ENCODE data around the gene RHOBTB1. TPM values are rescaled to one million over a fixed set of nuclear protein-coding genes. Genes with fewer than 3 reads are reported as not detected.

RHOBTB1 gene
- total RNA-seq, 2 experiments from 2014 or later, result 0.04 to 0.21 TPM

DNA sequence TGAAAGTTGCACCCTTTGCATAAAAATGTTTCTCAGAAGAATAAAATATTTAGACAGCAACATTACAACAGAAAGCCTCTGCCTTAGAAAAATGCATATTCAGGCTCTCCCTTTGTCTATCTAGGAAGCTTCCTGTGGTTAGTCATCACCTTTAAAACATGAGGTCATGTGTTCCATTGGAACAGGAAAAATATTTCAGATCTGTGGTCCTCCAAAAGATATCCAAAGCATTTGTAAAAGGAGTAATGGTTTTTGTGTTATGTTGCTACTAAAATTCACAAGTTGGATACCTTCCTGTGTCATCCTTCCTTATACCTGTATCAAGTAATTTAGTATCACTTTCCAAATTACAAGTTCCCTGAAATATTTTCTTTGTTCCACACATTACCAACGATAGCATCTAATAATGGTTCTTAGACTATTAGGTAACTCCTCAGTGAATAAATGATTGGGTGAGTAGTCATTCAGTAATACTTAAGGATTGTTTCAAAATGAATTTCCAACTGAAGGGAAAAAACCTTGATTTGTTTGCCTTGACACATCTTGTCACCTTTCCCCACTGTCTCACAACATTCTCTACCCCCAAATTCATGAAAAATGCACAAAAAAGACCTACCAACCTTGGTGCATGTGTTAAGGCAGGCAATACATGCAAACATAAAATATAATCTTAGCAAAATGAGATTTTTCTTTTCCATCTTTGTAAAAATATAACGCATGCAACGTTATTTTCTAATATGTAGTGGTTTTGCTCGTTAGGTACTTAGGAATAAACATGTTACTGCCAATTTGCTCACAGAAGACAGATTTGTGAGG lies 19.7 kb upstream of the RHOBTB1 start:
- peaks cover 31% of the 10 kb centered on the region for H3K4me1 Mint-ChIP-seq
- no peak overlapping the region for H3K27ac Mint-ChIP-seq
- ChIA-PET POLR2A (no interaction called here), CTCF (interaction anchor here (0.6 to 1.7 kb wide), 4 partner anchors 12 to 576 kb away, joined by 3 to 7 read pairs (median 5); no protein-coding TSS in a partner anchor)
- no peak overlapping the region for H3K4me3 Mint-ChIP-seq
- DNase-seq, result no peak
- peak; percentile 48 for ATAC-seq
- H3K27me3 Mint-ChIP-seq, result peaks cover 6% of the 10 kb centered on the region
- no peaks in the 10 kb centered on the region for H3K36me3 Mint-ChIP-seq (ENCODE audit: low read depth)
- intact Hi-C loops (cut with DNase I, micrococcal nuclease), result loop anchor here (1.0 to 10.0 kb wide), 5 partner anchors 21 to 859 kb away; no protein-coding TSS in a partner anchor
- no peaks in the 10 kb centered on the region for H3K9me3 Mint-ChIP-seq (ENCODE audit: low read depth)

DNA sequence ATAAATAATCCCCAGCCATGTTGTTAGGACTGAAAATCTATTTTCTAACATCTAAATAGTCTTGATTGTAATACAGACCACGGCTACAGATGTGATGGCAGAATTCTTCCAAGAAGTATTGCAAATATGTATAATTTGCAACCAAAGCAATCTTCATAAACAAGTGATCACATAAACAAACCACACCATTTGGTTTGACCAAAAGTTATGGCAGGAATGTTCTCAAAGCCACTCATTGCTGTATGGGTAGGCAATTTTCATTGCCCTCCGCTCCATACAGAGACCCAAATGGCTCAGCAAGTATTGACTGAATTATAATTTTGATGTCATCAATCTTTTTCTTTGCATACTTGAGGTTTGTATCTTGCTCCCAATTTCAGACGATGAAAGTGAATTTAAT lies 19.0 kb upstream of the RHOBTB1 start:
- Mint-ChIP-seq H3K36me3 (ENCODE audit: low read depth) (no peaks in the 10 kb centered on the region), H3K4me1 (peaks cover 24% of the 10 kb centered on the region), H3K9me3 (ENCODE audit: low read depth) (no peaks in the 10 kb centered on the region), H3K27me3 (peaks cover 6% of the 10 kb centered on the region), H3K27ac (no peak overlapping the region), H3K4me3 (no peak overlapping the region)
- ATAC-seq (no peak), DNase-seq (no peak)
- ChIA-PET CTCF (no interaction called here), POLR2A (no interaction called here)
- intact Hi-C loops (cut with DNase I, micrococcal nuclease), result loop anchor here (2.0 to 10.0 kb wide), 3 partner anchors 20 to 858 kb away; no protein-coding TSS in a partner anchor

DNA sequence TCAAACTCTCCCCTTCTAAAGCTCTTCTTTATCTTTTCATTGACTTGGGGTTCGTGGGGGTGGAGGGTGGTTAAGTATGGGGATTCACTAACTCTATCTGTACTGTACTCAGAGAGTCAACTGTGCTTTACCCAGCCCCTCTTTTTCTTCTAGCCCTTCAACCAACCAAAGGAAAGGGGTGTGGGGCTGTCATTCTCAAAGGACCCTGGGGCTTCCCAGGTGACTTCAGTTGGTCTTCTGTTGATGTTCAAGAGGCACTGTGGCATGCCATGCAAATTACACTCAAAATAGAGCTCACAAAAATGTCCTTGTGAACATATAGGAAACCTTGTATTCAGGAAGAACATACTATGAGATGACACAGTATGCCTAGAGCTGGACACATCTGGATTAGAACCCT lies 16.9 kb upstream of the RHOBTB1 start:
- ATAC-seq, result no peak
- Mint-ChIP-seq H3K9me3 (ENCODE audit: low read depth) (no peaks in the 10 kb centered on the region), H3K27ac (no peak overlapping the region), H3K27me3 (peaks cover 3% of the 10 kb centered on the region), H3K4me1 (peaks cover 12% of the 10 kb centered on the region), H3K36me3 (ENCODE audit: low read depth) (no peaks in the 10 kb centered on the region), H3K4me3 (no peak overlapping the region)
- intact Hi-C loops (cut with DNase I, micrococcal nuclease), result loop anchor here in 1 of 2 experiments (5.0 to 10.0 kb wide), 2 partner anchors 321 to 856 kb away; no protein-coding TSS in a partner anchor
- ChIA-PET POLR2A (interaction anchor here (0.9 kb wide), 1 partner anchor 164 kb away, joined by 5 read pairs; no protein-coding TSS in a partner anchor), CTCF (interaction anchor here (0.8 to 2.1 kb wide), 4 partner anchors 18 to 144 kb away, joined by 3 to 11 read pairs (median 4); no protein-coding TSS in a partner anchor)
- no peak for DNase-seq

DNA sequence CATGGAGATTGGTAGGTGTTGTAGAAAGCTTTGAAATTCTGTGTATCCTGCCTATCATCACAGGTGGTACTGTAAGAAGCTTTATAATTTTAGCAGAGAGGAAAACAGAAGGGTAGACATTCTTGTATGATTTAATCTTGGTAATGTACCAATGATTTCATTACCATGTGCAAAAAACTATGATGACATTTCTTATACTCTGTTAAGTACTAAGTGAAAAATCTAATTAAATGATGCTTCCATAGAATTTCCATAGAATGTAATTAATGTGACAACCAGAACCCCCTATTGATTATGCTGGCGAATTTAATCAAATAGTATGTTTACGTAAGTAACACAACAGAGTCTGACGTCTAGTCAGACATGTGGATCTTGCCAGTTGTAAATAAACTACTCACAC lies 16.0 kb upstream of the RHOBTB1 start:
- ChIA-PET CTCF (interaction anchor here (2.0 to 2.1 kb wide), 2 partner anchors 17 to 143 kb away, joined by 5 to 11 read pairs; no protein-coding TSS in a partner anchor), POLR2A (no interaction called here)
- H3K27me3 Mint-ChIP-seq, result peaks cover 4% of the 10 kb centered on the region
- H3K9me3 Mint-ChIP-seq (ENCODE audit: low read depth), result no peaks in the 10 kb centered on the region
- no peak overlapping the region for H3K4me3 Mint-ChIP-seq
- ATAC-seq (no peak), DNase-seq (no peak)
- no peaks in the 10 kb centered on the region for H3K36me3 Mint-ChIP-seq (ENCODE audit: low read depth)
- intact Hi-C loops (cut with DNase I, micrococcal nuclease), result loop anchor here in 1 of 2 experiments (5.0 to 10.0 kb wide), 2 partner anchors 322 to 855 kb away; no protein-coding TSS in a partner anchor
- peaks cover 12% of the 10 kb centered on the region for H3K4me1 Mint-ChIP-seq
- no peak overlapping the region for H3K27ac Mint-ChIP-seq

DNA sequence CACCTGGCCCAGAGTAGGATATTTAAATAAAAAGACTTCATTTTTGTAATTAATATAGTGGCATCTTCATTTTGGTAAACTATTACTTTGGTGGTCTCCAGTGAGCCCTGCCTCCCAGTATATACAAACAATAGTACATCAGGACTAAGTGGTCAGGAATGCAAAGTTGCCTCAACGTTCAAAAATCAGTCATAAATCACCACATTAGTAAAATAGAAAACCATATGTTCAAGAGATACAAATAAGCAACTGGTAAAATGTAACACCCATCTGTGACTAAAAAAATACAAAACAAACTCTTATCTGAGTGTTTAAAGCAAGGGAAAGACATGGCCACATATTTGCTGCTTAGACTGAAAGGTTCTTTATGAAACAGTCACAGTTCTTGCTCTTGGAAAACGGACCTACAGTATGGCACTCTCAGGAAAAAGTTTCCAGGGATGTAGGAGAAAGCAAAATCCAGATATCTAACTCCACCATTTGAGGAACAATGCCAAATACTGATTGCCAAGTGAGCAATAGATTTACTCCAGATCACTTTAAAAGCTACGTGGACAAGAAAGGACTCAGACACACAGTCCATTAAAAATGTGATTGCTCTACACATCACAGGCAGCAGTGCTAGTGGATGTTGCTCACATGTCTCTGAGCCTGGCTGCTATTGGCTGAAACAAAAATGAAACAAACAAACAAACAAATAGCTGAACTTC lies 15.1 kb upstream of the RHOBTB1 start:
- Mint-ChIP-seq H3K9me3 (ENCODE audit: low read depth) (no peaks in the 10 kb centered on the region), H3K36me3 (ENCODE audit: low read depth) (no peaks in the 10 kb centered on the region), H3K4me3 (no peak overlapping the region), H3K27ac (no peak overlapping the region), H3K4me1 (peaks cover 9% of the 10 kb centered on the region), H3K27me3 (peaks cover 6% of the 10 kb centered on the region)
- ChIA-PET CTCF (no interaction called here), POLR2A (no interaction called here)
- ATAC-seq (no peak), DNase-seq (no peak)
- intact Hi-C loops (cut with DNase I, micrococcal nuclease), result no loop called here

DNA sequence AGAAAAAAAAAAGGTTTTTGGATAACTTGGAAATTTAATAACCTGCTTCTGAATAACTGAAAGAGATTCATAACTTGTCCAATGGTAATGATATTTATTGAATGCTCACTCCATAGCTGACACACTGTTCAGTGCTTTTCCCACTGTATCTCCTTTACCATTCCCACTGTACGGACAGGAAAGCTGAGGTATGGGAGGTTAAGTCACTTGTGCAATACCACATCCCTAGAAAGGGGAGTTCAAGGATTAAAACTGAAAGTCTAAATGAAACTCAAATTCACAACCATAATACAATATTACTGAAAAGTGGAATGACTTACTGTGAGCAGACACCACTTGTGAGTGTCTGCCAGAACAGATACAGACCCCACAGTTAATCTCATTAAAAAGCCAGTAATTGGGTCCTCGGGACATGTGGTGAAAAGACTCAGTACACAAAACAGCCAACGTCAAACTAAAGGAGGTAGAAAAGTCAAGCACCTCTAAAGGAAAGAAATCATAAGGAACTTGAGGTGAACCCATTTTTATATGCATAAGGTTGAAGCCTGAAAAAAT lies 13.8 kb upstream of the RHOBTB1 start:
- ATAC-seq (no peak), DNase-seq (no peak)
- CTCF ChIA-PET, result no interaction called here
- POLR2A ChIA-PET, result no interaction called here
- Mint-ChIP-seq H3K4me3 (no peak overlapping the region), H3K4me1 (no peaks in the 10 kb centered on the region), H3K27me3 (peaks cover 6% of the 10 kb centered on the region), H3K36me3 (ENCODE audit: low read depth) (no peaks in the 10 kb centered on the region), H3K27ac (no peak overlapping the region), H3K9me3 (ENCODE audit: low read depth) (no peaks in the 10 kb centered on the region)
- intact Hi-C loops (cut with DNase I, micrococcal nuclease), result no loop called here

DNA sequence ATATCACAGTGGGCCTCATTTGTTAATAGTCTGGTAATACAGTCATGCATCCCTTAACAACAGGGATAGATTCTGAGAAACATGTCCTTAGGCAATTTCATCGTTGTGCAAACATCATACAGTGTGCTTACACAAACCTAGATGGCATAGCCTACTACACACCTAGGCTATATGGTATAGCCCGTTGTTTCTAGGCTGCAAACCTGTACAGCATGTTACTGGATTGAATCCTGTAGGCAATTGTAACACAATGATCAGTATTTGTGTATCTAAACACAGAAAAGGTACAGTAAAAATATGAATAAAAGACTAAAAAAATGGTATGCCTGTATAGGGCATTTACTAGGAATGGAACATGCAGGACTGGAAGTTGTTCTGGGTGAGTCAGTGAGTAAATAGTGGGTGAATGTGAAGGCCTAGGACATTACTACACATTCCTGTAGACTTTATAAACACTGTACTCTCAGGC lies 12.0 kb upstream of the RHOBTB1 start:
- intact Hi-C loops (cut with DNase I, micrococcal nuclease), result no loop called here
- Mint-ChIP-seq H3K9me3 (ENCODE audit: low read depth) (no peaks in the 10 kb centered on the region), H3K4me1 (no peaks in the 10 kb centered on the region), H3K27ac (no peak overlapping the region), H3K4me3 (no peak overlapping the region), H3K27me3 (peaks cover 11% of the 10 kb centered on the region), H3K36me3 (ENCODE audit: low read depth) (no peaks in the 10 kb centered on the region)
- DNase-seq (no peak), ATAC-seq (no peak)
- ChIA-PET CTCF (interaction anchor here (0.7 to 1.1 kb wide), 2 partner anchors 13 to 183 kb away, joined by 3 to 4 read pairs; no protein-coding TSS in a partner anchor), POLR2A (interaction anchor here (0.7 kb wide), 1 partner anchor 177 kb away, joined by 12 read pairs; no protein-coding TSS in a partner anchor)

DNA sequence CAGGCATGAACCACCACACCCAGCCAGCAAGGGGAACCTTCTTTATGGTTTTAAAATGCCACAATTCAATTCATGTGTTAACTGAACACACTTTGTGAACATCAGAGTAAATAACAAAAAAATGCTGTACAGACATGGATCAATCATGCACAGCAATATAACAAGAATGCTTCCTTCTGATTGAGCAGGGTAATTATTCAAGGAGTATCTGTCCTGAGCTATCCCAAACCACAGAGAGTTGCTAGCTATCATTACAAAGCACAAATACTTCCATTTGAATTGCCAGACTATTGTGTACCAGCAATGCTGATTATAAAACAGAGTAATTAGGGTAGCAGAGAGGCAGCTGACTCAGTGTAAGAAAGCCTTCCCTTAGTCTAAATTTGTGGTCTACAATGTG lies 11.3 kb upstream of the RHOBTB1 start:
- intact Hi-C loops (cut with DNase I, micrococcal nuclease), result no loop called here
- no peak for ATAC-seq
- Mint-ChIP-seq H3K36me3 (ENCODE audit: low read depth) (no peaks in the 10 kb centered on the region), H3K4me1 (no peaks in the 10 kb centered on the region), H3K9me3 (ENCODE audit: low read depth) (no peaks in the 10 kb centered on the region), H3K27ac (no peak overlapping the region), H3K4me3 (no peak overlapping the region), H3K27me3 (peaks cover 15% of the 10 kb centered on the region)
- ChIA-PET POLR2A (no interaction called here), CTCF (interaction anchor here (1.1 kb wide), 1 partner anchor 13 kb away, joined by 4 read pairs; no protein-coding TSS in a partner anchor)
- no peak for DNase-seq

DNA sequence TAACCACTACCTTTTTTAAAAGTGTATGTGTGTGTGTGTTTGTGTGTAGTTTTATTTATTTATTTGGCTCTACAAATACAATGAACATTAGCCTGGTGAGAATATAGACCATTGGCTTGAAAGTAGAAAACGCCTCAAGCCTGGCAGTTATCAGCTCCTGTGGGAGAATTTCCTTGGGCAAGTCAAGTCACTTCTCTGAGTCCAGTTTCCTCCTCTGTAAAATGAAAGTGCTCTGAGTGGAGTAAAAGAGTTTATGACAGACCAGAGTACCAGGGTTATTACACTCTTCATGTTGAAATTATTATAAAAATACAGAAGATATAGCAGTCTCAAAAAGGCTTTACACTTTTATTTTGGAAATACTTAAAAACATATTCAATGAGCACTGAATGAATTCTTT lies 10.1 kb upstream of the RHOBTB1 start:
- DNase-seq (no peak), ATAC-seq (no peak)
- ChIA-PET CTCF (interaction anchor here (1.2 kb wide), 1 partner anchor 11 kb away, joined by 5 read pairs; no protein-coding TSS in a partner anchor), POLR2A (no interaction called here)
- H3K36me3 Mint-ChIP-seq (ENCODE audit: low read depth), result no peaks in the 10 kb centered on the region
- H3K27me3 Mint-ChIP-seq, result peaks cover 20% of the 10 kb centered on the region
- H3K9me3 Mint-ChIP-seq (ENCODE audit: low read depth), result no peaks in the 10 kb centered on the region
- intact Hi-C loops (cut with DNase I, micrococcal nuclease), result no loop called here
- H3K4me3 Mint-ChIP-seq, result no peak overlapping the region
- peaks cover 3% of the 10 kb centered on the region for H3K4me1 Mint-ChIP-seq
- H3K27ac Mint-ChIP-seq, result no peak overlapping the region

DNA sequence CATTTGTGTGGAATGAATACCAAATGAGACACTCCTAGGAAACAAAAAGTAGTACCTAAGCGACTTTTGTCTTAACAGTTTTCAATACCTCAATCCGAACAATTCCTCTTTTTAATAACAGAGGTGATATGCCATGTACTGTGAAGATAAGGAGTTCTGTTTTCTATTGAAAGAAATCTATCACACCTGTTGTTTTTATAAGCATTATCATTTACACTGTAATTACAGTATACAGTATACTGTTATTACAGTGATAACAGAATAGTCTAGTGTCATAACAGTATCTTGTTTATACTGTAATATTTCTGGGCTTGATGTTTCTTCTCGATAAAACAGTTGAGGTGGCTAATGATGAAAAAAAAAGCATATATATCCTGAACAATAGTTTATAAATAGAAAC lies 9.4 kb upstream of the RHOBTB1 start:
- ATAC-seq, result no peak
- H3K36me3 Mint-ChIP-seq (ENCODE audit: low read depth), result no peaks in the 10 kb centered on the region
- DNase-seq, result no peak
- ChIA-PET POLR2A (no interaction called here), CTCF (interaction anchor here (0.6 to 1.2 kb wide), 2 partner anchors 11 to 528 kb away, joined by 3 to 5 read pairs; no protein-coding TSS in a partner anchor)
- peaks cover 3% of the 10 kb centered on the region for H3K4me1 Mint-ChIP-seq
- intact Hi-C loops (cut with DNase I, micrococcal nuclease), result no loop called here
- H3K27ac Mint-ChIP-seq, result no peak overlapping the region
- no peak overlapping the region for H3K4me3 Mint-ChIP-seq
- H3K9me3 Mint-ChIP-seq (ENCODE audit: low read depth), result no peaks in the 10 kb centered on the region
- peaks cover 20% of the 10 kb centered on the region for H3K27me3 Mint-ChIP-seq

DNA sequence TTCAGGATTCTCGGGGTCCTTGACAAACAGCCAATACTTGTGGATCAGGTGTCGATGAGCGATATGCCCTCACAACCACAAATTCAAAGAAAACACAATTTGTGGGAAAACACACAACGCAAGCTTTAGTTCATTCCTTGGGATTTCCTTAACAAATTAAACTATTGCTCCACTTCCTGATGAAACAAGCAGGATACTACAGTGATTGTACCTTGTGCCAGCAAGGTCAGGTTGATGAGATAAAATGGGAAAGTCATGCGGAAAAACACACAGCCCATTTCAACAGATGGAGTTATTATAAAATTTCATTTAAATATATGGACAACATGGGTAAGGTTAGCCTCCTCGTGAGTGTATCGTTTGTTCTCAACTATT lies 8.8 kb upstream of the RHOBTB1 start:
- ChIA-PET CTCF (interaction anchor here (0.6 kb wide), 1 partner anchor 528 kb away, joined by 3 read pairs; no protein-coding TSS in a partner anchor), POLR2A (no interaction called here)
- Mint-ChIP-seq H3K27ac (no peak overlapping the region), H3K4me3 (no peak overlapping the region), H3K9me3 (ENCODE audit: low read depth) (no peaks in the 10 kb centered on the region), H3K27me3 (peaks cover 22% of the 10 kb centered on the region), H3K36me3 (ENCODE audit: low read depth) (no peaks in the 10 kb centered on the region), H3K4me1 (peaks cover 3% of the 10 kb centered on the region)
- ATAC-seq, result no peak
- no peak for DNase-seq
- intact Hi-C loops (cut with DNase I, micrococcal nuclease), result no loop called here

Measured in activated CD4-positive, alpha-beta T cell treated with anti-CD3 and anti-CD28 coated beads for 36 hours (primary cell).